ENCODE results near the gene NELFA.
A peak's percentile ranks its signal among the peaks of the same experiment; 100 is the strongest.

The NELFA gene

DNA sequence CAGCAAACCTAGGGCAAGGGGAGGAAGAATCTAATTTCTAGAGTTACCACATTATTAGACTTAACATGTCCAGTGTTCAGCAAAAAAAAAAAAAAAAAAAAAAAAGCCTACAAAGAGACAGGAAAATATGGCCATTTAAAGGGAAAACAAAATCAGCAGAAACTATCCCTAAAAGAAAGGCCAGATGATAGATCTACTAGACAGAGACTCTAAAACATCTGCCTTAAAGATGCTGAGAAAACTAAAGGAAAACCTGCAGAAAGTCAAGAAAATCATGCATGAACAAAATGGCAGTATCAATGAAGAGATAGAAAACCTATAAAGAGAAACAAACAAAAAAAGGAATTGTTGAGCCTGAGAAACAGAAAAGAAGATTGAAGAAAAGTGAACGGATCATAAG, 43.8 kb downstream of the NELFA start:
- no peak for DNase-seq (ENCODE audit: low read depth)

DNA sequence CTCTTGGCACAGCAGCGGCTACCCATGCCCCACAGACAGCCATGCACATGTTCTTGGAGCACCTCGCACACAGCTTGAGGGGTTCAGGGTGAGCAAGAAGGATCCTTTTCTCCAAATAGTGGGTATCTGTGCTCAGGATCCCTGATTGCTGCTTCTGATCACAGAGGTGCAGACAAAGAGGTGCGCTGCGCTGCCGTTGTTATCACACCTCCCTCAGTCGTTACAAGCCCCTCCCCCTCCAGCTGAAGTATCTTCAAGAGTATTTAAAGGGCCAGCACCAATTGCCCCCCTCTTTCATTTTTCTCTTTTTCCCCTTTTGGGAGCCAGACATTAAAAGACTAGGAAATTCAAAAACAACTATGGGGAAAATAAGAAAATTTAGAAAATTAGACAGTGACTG, 44.3 kb downstream of the NELFA start:
- DNase-seq (ENCODE audit: low read depth), result no peak

GRCh38 chr4:1962980-1963379, 45.8 kb downstream of the NELFA start:
- no peak for DNase-seq (ENCODE audit: low read depth)

- DNase-seq (ENCODE audit: low read depth), result no peak
These were observed 47.2 kb downstream of the NELFA start for GRCh38 chr4:1961563-1961962.

GRCh38 chr4:1961038-1961437, 47.7 kb downstream of the NELFA start:
- no peak for DNase-seq (ENCODE audit: low read depth)

DNA sequence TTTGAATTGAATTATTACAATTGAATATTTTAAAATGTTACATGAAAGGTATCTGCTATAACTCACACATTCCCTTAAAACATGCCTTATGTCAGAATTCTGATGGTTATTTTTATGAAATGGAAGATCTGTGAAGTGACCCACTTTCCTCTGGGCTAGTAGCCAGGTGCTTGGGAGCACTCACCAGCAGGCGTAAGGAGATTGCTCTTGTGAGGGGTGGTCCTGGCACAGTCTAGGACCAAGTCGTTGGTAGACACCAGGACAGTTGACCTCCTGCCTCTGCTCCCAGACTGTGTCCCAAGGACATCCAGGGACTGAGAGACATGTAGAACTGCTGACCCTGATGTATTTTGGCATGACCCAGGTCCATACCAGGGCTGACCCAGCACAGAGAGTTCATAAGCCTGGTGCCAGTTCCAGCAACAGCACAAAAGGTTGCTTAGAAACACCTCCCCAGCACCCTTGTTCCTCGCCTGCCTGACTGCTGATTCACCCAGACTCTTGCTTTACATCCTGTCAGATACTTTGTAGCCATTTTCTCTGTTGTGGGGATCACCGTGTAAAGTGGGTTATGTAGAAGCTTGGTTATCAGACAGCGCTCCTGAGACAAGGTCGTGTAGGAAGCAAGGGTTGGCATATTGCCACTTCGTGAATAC, 48.5 kb downstream of the NELFA start:
- no peak for DNase-seq (ENCODE audit: low read depth)

DNA sequence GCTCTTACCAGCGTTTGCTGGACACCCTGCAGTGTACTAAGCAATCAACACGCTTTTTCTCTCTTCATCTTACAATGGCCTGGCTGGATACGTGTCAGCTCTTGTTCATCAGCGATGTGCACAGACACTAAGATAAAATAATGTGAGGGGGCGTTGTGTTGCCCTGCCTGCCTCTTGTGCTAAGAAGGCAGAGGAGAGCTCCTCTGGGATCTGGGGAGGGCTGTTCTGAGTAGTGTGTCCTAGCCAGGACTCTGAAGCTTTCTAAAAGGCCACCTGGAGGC, 49.7 kb downstream of the NELFA start:
- no peak for DNase-seq (ENCODE audit: low read depth)

GRCh38 chr4:1958276-1959103, 50.3 kb downstream of the NELFA start:
- no peak for DNase-seq (ENCODE audit: low read depth)

DNA sequence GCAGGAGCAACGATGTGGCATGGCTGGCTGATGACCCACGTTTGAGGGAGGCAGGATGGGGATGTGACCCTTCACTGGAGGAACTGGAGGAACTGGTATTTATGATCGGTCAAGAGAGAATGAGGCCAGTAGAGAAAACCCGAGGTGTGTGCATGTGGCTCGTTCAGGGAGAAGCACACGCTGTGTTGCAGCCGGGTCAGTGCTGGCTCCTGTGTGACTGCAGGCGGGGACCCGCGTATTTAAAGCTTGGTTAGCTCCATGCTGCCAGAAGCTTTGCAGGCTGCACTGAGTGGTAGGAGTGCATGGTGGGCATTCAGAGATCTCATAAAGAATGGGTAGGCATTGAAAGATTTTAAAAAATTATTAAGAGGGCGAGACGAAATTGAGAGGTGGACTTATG, 52.1 kb downstream of the NELFA start:
- no peak for DNase-seq (ENCODE audit: low read depth)

GRCh38 chr4:1953335-1953734, 55.4 kb downstream of the NELFA start:
- no peak for DNase-seq (ENCODE audit: low read depth)

DNA sequence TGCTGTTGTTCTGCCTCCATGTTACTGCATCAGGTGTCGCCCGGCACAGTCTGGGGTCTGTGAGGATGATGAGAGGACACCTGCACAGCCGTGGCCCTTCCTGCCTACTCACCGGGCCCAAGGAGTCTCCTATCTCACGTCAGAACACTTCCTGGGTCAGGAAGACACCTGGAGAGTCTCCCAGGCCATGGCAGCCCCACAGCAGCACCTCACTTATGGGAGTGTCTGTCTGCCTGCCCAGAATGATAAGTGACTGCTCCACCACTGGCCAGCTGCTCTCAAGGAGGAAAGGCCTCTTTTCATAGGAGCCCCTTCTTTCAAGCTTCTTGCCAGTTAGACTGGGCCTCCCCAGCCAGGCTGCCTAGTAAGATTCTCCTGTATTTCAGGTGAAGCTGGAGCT, 56.1 kb downstream of the NELFA start:
- DNase-seq (ENCODE audit: low read depth), result no peak

DNA sequence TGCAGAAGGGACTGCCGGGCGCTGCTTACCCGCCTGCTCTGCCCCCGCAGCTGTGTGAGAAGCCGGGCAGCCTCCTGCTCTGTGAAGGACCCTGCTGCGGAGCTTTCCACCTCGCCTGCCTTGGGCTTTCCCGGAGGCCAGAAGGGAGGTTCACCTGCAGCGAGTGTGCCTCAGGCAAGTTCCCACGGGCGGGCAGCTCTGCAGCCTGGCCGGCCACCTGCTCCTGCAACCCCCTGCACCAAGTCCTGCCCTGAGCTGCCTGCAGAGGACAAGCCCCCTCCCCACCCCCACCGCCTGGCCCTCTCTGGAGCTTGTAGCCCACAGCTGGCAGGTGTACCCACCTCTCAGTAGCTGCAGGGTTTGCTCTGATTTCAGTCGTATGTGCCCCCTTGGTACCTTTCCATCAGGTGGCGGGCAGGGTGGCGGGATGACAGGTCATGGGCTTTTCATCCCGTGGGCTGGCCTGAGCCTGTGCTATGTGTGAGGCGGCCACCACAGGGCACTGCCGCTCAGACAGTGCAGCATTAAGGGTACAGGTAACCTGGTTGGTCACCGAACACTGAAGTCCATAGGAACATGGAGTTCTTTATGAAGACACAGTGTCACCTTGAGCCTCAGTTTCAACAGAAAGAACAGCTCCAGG, 56.6 kb downstream of the NELFA start:
- DNase-seq (ENCODE audit: low read depth), result no peak

GRCh38 chr4:1950369-1950768, 58.4 kb downstream of the NELFA start:
- no peak for DNase-seq (ENCODE audit: low read depth)

- no peak for DNase-seq (ENCODE audit: low read depth)
These were observed 59.8 kb downstream of the NELFA start for GRCh38 chr4:1948892-1949436.

DNA sequence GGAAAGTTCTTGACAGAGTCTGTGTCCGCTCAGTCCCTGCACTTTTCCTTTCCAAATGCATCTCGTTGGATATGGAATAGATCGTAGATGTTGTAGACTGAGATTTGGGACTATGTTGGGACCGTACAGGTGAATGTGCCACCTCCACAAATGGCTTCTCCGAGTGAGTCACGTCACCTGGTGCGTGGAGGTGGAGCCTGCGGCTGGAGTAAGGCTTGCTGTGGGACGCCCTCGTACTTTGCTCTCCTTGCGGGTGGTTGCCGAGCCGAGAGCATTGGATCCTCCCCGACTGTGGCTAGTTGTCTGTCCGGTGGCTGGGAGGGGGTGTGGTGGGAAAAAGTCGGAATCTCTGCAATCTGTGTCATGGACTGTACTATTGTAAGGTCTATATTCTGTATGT, 60.5 kb downstream of the NELFA start:
- DNase-seq (ENCODE audit: low read depth), result no peak

- no peak for DNase-seq (ENCODE audit: low read depth)
These were observed 62.9 kb downstream of the NELFA start for GRCh38 chr4:1945912-1946311.

DNA sequence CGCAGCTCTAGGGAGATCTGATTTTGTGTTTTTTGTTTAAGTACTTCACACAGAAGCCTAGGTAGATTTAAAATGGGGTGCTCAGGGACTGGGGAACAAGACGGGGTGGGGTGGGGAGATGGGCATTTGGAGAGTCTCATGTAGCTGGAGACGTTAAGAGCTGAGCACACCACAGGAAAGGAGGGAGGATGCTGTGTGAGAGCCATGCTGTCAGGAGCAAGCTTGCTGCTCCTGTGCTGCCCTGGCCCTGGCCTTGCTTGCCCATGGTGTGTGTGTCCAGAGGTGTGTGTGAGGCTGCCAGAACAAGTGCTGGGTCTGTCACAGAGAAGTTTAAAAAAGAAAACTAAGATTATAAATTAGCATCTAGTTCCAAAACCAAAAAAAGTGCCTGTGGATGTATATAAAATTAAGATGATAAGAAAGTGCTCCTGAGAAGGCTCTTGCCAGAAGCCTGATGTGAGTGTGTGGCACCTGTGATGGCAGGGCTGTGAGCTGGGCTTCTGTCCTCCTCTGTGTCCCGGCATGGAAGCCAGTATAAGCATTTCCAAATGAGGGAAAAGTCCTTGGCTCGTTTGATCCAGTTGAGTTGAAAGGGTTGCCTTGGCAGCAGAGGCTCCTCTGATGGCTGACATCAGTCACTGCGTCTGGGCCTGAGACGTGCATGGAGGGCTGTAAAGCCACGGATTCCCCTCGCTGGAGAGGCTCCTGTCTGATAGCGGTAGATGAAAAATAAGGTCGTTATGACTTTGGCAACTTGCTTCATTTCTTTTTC, 63.5 kb downstream of the NELFA start:
- no peak for DNase-seq (ENCODE audit: low read depth)

- no peak for DNase-seq (ENCODE audit: low read depth)
These were observed 64.8 kb downstream of the NELFA start for GRCh38 chr4:1943928-1944327.

GRCh38 chr4:1940566-1940965, 68.2 kb downstream of the NELFA start:
- DNase-seq (ENCODE audit: low read depth), result no peak

GRCh38 chr4:1939664-1940509, 68.9 kb downstream of the NELFA start:
- DNase-seq (ENCODE audit: low read depth), result peak; percentile 58

- no peak for DNase-seq (ENCODE audit: low read depth)
These were observed 70.7 kb downstream of the NELFA start for GRCh38 chr4:1938027-1938426.

DNA sequence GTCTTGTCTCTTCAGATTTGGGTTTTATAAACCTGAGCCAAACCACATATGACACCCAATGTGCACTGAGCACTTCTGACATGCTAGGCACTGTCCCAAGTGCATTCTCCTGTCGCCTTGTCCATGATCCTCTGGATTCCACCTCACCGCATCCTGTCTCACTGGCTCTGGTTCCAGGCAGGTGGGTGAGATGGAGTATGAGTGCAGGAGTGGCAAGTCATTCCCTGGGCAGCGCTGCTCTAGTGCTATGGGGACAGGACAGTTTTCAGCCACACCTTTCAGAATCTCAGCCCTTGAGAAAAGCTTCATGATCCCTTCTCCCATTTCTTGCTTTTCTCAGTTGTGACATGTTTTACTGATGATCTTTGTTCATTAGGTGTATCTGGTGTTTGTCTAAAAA, 71.2 kb downstream of the NELFA start:
- DNase-seq (ENCODE audit: low read depth), result no peak

Data from HS-27A (cell line).